Renal pelvis (tissue), 4 donors: ENCODE data around the gene CERS1. TPM values are rescaled to one million over a fixed set of nuclear protein-coding genes. Genes with fewer than 3 reads are reported as not detected.

Source experiments
- DNase-seq: peaks from one replicate; pipeline ENCODE4 v3.0.0-alpha.2; 2013
- polyA plus RNA-seq, 3 donors: library from polyadenylated mRNA; unstranded; fragments of 120-200 nt; gene quantifications; one replicate each; pipeline ENCODE4 v1.2.1, GENCODE V29; 2013; ENCODE audit not compliant: insufficient read length in 3 of 3

Gene CERS1
- polyA plus RNA-seq, 3 donors, result 6.2 to 7.8 (median 7.1) TPM

DNA sequence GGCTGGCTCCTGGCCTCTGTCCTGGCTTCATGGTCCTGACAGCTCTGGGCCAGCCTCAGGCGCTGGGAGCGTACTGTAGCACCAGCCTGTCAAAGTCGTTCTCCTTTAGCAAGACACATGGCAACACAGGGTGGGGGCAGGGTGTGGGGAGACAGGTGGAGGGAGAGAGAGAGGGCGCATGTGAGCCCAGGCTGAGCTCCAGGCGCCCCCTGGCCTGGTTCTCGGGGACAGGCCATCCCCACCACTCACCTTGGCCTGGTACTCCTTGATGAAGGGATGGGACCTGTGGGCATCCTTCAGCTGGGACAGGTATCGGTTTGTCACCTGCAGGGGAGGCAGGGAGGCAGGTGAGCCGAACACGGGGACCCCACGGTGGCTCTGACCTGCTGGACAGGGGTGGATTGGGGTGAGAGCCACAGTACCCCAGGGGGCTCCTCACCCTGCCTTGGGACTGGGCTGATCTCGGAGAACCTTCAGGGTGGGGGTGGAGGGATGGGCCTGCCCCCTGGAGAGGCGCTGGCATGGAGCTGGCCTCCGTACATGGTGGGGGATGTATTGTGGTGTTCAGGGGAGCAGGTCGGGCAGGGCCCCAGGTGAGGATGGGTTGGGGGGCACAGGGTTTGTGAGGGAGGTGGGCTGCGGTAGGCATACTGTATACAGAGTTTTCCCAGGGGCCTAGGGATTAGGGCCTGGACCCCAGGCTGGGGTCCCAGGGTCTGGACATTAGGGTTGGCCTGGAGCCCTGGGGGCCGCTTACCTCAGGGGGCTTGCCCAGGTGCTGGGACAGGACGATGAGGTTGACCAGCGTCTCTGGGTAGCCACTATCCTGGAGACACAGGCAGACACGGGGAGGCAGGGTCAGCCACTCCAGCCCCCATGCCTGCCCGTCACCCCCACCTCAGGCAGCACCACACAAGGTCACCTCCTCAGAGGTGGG lies 3.9 kb upstream of the CERS1 start:
- DNase-seq, result no peak

DNA sequence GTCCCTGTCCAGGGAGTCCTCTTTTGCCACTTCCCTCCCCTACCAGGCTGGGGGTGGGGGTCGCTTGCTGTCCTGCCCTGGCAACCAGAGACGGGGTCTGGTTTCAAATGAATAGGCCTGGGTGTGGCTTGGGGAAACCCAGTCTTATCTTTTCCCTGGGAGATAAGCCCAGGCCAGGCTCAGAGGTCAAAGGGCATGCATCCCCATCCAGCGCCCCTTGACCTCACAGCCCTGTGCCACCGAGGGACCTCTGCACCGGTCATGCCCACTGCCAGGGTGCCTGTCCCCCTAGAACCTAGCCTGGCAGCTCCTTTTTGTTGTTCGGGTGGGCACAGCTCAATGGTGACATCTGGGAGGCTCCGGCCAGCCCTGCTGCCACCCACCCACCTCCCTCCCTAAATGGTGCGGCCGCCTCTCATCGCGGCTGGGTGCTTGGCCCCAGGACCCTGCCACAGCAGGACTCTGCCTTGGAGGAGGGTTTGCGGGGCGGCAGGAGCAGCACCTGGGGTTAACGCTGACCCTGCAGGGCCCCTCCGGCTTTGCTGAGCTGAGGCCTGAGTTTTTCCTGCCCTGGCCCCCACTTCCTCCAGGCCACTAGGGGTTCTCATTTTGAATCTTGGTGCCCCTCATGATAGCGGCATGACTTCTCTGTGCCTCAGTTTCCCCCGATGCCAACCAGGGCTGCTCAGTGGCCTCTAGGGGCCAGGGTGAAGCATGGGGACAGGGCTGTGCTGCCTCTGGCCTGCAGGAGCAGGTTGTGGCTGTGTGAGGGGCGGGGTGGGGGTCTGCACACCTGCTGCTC lies 2.9 kb upstream of the CERS1 start:
- DNase-seq, result no peak

DNA sequence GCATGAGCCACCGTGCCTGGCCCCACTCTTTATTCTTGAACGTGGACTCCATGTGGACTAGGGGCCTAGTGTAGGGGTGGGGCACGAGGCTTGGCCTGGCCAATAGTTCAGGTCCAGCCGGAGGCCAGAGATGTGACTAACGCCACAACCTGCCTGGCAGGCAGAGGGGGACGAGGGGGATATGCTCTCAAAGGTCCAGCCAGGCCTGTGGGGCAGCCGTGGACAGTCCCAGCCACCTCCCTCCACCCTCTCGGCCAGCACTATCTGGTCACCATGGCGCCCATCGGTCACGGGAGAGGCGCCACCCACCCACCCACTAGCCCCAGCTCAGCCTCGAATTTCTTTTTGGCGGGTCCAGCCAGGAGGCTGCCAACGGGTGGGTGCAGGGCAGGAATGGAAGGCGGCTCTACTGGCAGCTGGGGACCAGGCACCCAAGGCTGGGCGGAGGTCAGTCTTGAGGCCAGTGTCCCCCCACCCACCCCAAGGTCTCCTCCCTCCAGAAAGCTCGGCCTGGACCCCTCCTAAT lies 2.2 kb upstream of the CERS1 start:
- DNase-seq, result no peak

DNA sequence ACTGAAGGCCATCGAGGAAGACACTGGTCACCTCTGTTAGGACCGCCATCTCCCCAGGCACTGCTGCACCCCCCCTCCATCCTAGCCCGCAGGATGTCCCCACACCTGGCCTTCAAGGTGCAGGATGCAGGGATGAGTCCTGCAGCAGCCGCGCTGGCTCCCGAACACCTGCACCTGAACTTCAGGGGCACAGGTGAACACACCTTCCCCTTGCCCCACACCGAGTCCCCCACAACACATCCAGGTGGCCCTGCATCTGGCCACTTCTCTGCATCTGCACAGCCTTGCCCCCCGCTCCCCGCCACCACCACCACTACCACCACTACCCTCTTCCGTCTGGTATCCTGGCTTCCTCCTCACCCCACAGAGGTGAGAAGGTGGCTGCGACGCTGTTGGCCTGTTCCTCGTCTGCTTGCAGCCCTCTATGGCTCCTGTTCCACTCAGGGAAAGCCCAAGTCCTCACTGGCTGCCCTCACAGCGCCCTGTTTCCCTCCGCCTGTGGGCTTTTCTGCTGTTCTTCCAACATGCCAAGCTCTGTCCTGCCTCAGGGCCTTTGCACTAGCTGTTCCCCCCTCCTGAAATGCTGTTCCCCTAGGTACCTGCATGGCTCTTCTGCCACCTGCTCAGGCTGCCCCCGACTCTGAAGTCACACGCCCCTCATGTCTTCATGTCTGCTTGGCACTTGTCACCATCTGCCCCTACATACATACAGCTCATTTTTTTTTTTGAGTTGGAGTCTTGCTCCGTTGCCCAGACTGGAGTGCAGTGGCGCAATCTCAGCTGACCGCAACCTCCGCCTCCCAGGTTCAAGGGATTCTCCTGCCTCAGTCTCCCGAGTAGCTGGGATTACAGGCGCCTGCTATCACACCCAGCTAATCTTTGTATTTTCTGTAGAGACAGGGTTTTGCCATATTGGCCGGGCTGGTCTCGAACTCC lies 1.4 kb upstream of the CERS1 start:
- DNase-seq, result no peak

DNA sequence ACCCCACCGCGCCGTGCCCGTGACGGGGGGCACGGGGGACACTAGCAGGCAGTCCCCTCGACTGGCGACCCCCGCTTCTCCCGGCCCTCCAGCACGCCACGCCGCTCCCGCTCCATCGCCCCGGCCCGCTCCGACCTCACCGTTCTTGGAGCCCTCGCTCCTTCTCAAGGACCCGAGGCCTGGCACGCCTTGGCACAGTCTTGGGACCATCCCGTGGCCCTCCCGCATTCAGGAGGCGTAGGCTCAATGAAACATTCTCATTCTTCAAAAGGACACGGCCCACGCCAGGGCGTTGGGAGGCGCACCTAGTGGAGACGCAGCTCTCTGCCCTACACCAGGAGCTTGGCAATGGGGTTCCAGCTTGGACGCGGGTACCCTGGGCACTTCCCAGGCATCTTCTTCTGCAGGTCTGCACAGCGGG lies 473 bp upstream of the CERS1 start:
- DNase-seq, result no peak

DNA sequence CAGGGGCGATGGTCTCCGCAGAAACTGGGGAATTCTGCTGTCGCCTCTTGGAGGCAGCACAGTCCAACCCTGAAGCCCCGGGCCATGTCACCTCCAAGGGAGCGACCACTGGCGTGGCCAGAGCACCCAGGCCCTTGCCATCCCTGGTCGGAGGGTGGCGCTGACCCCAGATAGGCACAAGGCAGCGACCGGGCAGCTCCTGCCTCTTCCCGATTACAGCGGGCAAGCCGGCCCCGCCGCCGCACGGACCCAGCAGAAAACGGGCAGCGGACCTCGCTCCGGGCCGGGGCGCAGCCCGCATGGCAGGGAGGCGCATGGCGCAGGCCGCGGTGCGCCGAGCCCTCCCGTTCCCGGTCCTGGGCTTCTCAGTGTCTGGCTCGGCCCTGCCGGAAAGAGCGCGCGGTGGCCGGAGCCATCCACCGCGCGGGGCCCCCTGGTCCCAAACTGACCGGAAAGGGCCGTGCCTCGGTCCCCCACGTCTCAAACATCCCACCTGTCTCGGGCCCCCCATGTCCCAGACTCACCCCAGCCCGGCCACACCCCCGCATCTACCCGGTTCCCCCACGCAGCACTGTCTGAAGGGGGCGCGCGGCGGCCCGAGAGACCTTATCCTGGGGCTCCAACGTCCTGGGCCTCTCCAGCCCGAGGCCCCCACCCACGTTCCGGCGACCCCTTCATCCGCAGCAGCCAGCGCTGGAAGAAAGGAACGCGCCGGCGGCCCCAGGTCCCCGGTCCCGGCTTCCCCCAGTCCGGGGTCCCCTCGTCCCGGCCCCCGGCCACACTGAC lies 727 bp downstream of the CERS1 start:
- DNase-seq, result peak; percentile 58

DNA sequence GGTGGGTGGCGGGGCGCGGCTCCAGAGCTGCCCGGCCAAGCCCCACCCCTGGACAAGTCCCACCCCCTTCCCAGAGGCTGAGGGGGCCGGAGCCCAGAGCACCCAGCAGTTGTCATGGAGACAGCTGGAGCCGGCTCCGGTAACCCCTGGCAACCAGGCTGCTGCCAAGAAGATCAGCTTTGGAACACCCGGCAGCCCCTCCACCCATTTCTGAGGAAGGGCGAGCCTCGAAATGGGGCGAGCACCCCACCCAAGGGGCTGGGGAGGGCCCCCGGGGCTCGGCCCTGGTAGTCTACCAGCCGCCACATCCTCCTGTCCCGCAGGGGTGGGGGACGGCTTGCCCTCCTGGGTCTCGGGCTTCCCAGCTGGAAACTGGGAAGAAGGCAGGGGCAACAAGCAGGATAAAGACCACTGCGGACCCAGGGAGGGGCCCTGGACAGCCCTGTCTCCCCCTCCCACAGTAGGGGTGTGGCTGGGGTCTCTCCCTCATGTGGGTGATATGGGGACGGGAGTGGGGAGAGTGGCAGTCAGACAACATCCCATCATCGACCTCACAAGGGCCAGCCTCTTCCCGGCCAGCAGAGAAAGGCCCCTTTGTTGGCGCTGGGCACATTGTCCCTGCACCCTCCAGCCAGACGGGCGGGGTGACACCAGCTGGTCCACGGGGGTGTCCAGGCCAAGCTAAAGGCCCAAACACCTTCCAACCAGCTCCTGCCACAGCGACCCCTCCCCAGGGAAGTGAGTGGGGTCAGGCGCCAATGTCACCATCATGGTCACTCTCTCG lies 1.5 kb downstream of the CERS1 start:
- no peak for DNase-seq

DNA sequence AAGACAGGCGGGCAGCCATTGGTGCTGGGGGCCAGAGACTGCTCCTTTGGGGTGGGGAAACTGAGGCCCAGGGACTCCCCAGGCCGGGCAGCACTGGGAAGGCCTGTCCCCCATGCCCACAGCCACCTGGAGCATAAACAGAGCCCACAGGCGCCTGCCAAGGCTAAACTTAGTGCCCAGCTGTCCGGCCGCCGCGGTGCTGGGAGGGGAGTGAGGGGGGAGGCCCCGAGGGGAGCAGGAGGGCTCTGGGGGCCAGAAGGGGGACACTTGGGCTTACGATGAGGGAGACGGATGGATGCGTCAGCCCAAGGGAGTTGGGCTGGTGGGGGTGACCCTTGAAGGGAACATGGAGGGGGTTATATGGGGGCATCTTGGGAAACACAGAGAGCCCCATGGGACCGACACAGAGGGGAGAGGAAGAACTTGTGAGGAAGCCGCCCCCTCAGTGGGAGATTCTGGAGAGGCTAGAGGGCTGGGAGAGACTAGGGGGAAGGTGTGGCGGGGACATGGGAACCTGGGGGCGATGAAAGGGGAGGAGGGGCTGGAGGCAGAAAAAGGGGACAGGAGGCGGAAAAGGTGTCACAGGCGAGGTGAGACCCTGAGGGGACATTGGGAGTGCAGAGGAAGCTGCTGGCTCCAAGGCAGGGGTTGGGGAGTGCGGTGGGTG lies 2.2 kb downstream of the CERS1 start:
- DNase-seq, result no peak

DNA sequence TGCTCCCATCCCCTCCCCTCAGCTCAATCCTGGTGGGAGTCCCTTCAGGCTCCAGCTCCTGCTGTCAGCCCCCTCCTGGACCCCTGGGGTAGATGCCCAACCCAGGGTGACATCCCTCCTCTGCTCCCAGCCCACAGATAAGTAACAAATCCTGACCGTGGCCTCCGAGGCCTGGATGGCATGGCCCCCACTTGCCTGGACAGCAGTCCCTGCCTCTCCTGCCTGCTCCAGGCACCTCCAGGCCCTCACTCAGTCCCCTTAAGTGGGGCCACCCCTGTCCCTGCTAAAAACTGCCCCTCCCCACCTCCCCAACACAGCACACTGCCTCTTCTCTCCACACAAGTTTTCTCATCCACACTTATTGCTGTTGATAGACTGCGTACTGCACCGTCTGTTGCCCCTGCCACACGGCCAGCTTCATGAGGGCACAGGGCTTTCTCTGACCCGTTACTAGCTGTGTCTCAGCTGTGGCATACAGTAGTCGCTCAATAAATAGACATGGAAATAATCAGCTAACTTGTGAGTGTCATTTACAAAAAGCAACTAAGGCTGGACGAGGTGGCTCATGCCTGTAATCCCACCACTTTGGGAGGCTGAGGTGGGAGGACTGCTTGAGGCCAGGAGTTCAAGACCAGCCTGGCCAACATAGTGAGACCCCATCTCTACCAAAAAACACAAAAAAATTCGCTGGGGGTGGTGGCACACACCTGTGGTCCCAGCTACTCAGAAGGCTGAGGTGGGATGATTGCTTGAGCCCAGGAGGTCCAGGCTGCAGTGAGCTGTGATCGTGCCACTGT lies 5.8 kb downstream of the CERS1 start:
- DNase-seq, result no peak

DNA sequence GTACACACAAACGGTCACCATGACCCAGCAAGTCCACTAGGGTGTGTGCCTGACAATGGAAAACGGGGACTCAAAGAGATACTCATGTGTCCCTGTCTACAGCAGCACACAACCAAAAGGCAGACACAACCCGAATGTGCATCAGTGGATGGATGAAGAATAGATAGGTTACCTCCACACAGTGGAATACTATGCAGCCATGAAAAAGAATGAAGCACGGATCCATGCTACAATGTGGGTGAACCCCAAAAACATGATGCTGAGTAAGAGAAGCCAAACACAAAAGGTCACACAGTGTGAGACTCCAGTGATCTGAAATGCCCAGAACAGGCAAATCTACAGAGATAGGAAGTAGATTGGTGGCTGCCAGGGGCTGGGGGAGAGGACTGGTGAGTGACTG lies 9.0 kb downstream of the CERS1 start:
- no peak for DNase-seq

DNA sequence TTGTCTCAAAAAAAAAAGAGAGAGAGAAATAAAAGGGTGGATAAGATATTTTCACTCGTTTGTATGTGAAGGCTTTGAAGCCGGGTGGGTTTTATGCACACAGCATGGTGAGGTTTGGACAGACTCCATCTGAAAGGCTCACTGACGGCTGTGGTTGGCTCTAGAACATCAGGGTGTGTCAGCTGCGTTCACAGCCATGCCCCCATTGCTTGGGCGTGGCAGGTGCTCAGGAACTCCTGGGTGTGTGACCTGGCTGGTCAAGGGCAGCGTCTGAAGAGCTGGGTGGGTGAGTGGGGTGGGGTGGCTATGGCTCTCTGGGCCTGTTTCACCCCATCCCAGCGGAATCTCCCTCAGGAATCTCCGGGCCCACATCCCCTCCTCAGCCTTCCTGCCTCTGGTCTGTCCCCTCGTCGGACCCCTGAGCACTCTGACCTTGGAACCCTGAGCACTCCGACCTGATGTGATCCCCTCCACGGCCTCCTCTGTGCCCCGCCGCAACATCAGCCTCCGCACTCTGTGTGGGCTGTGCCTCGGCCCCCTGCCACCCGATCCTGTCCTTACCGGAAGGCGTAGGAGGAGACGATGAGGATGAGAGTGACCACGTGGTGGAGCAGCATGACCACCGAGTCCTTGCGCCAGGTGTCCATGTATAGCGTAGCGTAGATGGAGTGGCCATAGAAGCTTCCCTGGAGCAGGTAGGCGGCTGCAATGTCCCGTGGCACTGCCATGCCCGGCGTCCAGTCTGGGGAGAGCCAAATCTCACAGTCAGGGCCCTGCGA lies 12.2 kb downstream of the CERS1 start:
- no peak for DNase-seq

DNA sequence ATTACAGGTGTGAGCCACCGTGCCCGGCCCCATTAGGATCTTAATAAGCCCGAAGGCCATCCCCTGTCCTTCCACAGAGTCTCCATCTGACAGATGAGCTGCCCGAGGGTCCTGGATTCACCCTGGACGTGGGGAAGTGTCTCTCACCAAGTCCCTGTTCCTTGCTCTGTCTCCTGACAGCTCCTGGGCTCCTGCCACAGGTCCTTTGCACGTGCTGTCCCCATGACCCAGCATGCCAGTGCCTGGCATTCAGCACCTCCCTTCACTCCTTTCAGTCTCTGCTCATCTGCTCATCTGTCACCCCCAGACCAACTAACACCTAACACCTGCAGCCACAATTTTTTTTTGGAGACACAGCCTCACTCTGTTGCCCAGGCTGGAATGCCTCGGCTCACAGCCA lies 14.5 kb downstream of the CERS1 start:
- DNase-seq, result no peak

DNA sequence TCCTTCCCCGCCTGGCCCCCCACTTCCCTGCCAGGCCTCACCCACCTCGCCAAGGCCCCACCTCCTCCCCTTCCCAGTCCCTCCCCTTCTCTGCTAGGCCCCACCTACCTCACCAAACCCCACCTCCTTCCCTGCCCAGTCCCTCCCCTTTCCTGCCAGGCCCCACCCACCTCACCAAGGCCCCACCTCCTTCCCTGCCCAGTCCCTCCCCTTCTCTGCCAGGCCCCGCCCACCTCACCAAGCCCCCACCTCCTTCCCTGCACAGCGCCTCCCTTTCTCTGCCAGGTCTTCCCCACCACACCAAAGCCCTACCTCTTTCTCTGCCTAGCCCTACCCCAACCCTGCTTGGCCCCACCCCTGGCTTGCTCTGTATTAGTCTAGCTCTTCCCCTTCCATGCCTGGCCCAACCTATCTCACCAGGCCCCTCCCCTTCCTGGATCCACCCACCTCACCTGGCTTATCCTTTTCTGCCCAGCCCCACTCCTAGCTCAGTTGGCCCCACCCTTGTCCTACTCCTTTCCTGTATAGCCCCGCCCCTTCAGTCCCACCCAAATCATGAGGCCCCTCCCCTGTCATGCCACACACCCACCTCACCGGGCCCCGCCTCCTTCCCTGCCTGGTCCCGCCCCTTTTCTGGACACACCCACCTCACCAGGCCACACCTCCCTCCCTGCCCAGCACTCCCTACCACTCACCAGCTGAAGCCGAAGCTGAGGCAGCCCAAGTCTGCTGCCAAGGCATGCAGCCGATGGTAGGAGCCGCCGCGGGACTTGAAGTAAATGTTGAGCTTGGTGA lies 16.2 kb downstream of the CERS1 start:
- no peak for DNase-seq

DNA sequence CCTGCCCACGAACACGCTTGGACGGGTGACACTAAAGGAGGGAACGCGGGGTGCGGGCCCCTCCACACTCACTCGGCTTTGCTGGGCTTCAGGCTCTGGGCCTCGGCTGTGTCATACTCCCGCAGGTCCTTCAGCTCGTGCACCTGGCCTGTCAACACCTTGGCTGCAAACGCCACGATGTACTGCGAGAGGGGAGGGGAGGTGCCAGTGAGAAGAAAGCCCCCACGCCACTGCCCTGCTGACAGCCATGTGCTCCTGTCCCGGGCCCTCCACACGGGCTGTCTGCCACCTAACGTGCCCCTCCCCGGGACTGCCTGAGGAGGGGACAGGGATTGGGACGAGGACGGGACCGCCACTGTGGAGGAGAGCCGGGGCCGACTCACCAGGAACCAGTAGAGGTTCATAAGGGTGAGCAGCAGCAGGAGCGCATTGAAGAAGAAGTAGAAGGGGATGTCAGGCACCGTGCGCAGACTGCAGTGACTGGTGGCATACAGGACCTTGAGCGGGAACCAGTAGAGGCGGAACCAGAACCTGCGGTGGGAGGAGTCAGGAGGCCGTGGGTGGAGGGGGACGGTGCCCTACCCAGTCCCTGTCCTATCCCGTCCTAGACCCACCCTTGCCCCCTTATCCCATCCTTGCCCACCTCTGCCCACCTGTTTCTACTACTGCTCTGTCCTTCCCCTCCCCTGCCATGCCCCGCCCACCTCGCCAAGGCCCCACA lies 16.9 kb downstream of the CERS1 start:
- no peak for DNase-seq

DNA sequence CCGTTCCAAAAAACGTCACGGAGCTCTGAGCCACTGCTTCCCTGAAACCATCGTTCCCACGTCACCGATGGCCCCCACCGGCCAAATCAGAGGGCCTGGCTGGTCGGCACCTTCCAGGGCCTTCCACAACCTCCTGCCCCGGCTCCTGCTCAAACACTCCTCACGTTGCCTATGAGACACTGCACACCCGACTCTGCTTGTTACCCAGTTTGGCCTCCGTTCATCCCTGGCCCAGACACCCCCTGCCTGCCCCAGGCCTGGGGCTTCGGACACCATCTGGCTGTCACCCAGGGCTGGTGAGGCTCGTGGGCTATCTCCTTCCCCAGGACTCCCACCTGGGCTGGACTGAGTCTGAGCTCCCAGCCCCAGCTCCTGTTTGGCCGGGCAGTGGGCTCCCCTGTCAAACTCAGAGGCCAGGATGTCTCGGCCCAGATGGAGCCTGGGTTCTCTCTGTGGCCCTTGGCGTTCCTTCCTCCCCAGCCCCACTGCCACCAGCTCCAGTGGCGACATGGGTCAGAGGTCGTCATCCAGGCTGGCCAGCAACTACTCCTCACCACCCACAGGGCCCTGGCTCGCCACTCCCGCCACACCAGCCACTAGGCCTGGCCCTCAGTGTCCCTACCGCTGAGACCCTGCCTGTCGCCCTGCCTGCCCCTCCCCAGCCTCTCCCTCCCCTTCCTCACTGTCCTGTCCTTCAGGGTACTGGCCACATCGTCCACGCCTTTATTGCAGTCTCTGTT lies 17.7 kb downstream of the CERS1 start:
- DNase-seq, result no peak
